Glomerular endothelial cell (primary cell): Measurements from ENCODE around the gene SAP30. TPM values are rescaled to one million over a fixed set of nuclear protein-coding genes. Genes with fewer than 3 reads are reported as not detected.
A peak's percentile ranks its signal among the peaks of the same experiment; 100 is the strongest.

Experiments
- DNase-seq: peaks from one replicate; pipeline ENCODE4 v3.0.0-alpha.2; 2011; ENCODE audit warnings: low read depth, low spot score; ENCODE audit errors: extremely low read depth
- total RNA-seq: library from RNA; depleted of rRNA; stranded (reverse); fragments of >200 nt; gene quantifications from 2 replicates; pipeline ENCODE4 v1.2.3, GENCODE V29; 2015

Gene SAP30
- total RNA-seq, 1 donor from 2014 or later, result 12.7 TPM

DNA sequence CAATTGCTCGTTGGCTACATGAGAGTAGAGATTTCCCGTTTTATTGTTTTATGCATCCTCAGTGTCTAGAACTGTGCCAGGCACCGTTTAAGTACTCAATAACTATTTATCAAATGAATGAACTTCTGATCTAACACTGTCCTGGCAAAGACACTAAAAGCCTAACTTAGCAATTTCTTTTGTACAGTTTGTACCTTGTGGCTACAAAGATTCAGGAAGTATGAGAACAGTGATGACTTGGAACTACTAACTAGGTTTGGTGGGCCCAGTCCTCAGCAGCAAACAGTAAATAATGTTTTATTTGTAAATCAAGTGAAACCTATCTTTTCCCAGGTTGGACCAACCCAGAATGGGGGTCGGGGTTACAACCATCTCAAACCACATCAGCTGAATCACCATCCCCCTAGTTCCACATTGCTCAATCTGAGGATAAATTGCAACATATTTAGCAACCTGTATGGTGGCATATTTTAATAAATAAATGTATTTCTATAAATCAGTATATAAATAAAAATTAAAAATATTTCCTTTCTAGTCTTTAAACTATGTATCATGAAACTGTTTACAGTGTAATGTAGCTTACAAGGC, 40.4 kb downstream of the SAP30 start:
- no peak for DNase-seq

DNA sequence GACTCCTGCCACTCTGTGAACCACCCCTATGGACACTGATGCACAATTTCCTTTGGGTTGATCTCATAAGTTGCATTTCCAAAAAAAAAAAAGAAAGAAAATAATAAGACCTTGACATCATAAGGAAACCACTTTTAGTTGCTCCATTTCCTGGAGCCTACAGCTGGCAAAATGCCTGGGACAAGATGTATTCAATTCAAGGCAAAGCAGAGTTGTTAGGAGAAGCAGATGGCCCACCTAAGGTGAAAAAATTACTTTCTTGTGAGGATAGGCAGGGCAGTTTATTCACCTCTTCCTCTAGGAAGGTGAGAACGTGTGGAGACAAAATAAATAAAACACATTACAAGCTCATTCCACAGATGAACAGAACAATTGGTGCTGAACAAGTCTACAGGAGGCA, 42.3 kb downstream of the SAP30 start:
- DNase-seq, result peak; percentile 47

DNA sequence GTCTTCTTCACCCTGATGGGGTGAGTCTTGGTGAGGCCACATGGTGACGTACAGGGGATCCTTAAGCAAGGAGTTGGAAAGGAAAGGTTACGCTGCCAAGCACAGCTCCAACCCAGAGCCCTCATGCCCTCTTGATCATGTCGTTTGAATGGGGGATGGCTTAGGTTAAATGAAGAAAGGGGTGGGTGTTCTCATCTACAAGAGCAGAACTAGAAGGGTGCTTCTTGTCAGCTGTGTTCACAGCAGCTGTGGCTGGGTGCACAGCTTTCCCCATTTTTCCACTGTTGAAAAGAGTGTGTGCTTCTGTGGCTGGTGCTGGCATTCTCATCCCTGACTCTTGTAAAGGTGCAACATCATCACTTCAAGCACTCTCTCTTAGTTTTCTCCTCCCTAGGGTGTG, 43.7 kb downstream of the SAP30 start:
- DNase-seq, result no peak

- no peak for DNase-seq
Observed at GRCh38 chr4:173415092-173415491, 44.3 kb downstream of the SAP30 start.

DNA sequence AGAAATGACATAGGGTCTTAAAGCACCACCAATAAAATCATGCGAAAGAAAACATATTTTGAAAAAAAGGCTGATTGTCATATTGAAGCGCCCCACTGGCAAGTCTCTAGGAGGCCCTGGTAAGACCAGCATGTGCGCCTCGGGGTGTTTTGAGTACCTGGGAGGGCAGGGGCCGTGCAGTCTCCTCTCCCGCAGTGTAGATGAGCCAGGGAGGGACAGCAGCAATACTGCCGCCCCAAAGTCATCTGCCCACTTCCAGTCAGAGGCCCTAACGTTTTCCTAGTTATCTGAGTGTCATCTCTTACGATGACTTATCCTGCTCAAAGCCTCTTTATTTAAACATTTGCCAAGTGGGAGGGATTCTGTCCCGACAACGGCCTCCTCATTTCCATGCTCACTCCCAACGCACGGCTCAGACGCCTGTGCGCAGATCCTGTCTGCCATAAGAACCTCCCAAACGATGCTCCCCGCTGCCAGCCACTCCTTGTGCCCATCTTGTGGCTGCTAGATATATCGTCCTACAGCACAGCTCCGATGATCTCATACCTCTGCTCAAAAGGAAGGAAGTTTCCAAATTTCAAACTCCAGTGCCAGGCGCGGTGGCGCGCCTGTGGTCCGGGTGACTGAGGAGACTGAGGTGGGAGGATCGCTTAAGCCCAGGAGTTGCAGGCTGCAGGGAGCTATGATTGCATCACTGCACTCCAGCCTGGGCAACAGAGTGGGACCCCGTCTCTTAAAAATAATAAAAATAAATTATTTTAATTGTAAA, 45.3 kb downstream of the SAP30 start:
- no peak for DNase-seq

DNA sequence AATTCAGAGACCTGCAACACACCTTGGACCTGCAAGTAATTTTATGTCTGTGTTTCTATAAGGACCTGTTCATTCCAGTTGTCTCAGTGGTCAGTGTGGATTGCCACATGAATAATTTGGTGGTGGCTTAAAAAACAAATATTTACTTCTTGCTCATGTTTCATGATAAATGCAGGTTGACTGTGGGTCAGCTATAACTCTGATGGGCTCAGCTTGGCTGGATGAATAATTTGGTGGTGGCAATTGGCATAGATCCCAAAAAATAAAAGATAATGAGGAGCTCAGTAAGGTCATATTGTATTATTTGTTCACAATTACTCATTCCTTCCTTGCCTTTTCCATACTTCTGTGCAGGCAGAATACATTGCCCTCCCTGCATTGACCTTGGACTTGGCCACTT, 47.1 kb downstream of the SAP30 start:
- no peak for DNase-seq

DNA sequence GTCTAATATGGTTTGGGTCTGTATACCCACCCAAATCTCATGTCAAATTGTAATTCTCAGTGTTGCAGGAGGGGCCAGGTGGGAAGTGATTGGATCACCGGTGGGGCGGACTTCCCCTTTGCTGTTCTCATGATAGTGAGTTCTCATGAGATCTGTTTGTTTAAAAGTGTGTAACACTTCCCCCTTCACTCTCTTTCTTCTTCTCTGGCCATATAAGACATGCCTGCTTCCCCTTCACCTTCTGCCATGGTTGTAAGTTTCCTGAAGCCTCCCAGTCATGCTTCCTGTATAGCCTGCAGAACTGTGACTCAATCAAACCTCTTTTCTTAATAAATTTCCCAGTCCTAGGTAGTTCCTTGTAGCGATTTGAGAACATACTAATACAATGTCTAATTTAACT, 47.9 kb downstream of the SAP30 start:
- DNase-seq, result no peak

GRCh38 chr4:173420324-173420752, 49.6 kb downstream of the SAP30 start:
- no peak for DNase-seq

GRCh38 chr4:173420801-173421200, 50.0 kb downstream of the SAP30 start:
- no peak for DNase-seq

GRCh38 chr4:173424899-173425805, 54.4 kb downstream of the SAP30 start:
- DNase-seq, result no peak

GRCh38 chr4:173426064-173426463, 55.3 kb downstream of the SAP30 start:
- no peak for DNase-seq

Other genes with a start within 250 kb of the SAP30 start
- 63.8 and 66.0 TPM in 2 replicates for gene GALNT7, start 202.1 kb upstream of the SAP30 start, total RNA-seq
- 21.7 and 40.7 TPM in 2 replicates for gene HMGB2, start 36.6 kb upstream of the SAP30 start, total RNA-seq
- gene SCRG1, start 28.2 kb downstream of the SAP30 start, total RNA-seq, result not detected in 2 replicates
- gene HAND2, start 159.3 kb downstream of the SAP30 start, total RNA-seq, result not detected in 2 replicates